Loucy (cell line): ENCODE data around the gene SLC25A13.

Experiments used
- EZH2phosphoT487 ChIP-seq: fragments of 200-600 bp; IDR thresholded peaks from 2 replicates; pipeline ENCODE4 v1.6.1; 2018; ENCODE audit warnings: antibody characterized with exemption, mild to moderate bottlenecking, moderate library complexity, borderline replicate concordance
- TF ChIP-seq, protein P1 (sequence below): fragments of 200-600 bp; sonication (generic); conservative IDR thresholded peaks from 2 replicates; pipeline ENCODE4 v1.5.1; 2014; ENCODE audit warnings: mild to moderate bottlenecking, antibody characterized with exemption, low read length

DNA sequence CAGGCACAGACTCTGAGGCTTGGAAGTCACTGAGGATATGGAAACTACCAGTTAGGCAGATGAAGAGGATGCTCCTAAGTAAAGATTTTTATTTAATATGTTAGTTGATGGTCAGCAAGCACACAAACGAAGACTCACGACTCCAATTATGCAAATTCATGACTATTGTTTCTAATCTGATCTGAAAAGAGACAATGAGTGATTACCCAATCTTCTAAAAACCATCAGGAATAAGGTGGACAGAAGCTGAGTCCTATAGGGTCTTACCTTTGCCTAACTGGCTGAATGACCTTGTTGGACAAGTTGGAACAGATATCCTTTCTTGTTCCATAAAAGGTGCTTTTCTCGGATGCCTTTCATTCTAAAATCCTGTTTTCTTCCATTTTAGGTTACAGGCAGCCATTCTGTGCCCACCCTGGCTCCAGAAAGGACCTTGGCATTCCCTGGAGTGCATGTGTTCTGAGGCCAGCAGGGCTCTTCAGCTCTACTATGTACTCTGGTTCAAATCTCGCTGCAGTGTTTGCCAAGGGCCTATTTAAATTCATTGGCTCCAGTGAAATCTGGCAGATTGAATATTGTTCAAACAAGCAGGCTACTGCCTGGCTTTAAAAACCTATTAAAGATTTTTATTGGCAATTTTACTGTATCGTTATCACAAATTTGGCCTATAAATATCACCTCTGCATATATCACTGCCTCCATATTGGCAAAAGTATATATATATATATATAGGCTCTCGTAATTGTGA, 77.5 kb downstream of the SLC25A13 start:
- TF ChIP-seq, protein P1, sequence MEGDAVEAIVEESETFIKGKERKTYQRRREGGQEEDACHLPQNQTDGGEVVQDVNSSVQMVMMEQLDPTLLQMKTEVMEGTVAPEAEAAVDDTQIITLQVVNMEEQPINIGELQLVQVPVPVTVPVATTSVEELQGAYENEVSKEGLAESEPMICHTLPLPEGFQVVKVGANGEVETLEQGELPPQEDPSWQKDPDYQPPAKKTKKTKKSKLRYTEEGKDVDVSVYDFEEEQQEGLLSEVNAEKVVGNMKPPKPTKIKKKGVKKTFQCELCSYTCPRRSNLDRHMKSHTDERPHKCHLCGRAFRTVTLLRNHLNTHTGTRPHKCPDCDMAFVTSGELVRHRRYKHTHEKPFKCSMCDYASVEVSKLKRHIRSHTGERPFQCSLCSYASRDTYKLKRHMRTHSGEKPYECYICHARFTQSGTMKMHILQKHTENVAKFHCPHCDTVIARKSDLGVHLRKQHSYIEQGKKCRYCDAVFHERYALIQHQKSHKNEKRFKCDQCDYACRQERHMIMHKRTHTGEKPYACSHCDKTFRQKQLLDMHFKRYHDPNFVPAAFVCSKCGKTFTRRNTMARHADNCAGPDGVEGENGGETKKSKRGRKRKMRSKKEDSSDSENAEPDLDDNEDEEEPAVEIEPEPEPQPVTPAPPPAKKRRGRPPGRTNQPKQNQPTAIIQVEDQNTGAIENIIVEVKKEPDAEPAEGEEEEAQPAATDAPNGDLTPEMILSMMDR: no peak
- no peak for TF ChIP-seq EZH2phosphoT487
